ENCODE measurements around the gene MAGI1. TPM values are rescaled to one million over a fixed set of nuclear protein-coding genes. Genes with fewer than 3 reads are reported as not detected.

The MAGI1 gene
- total RNA-seq, 2 donors from 2014 or later = 23.4 to 41.4 TPM

GRCh38 chr3:65490114-65490513 lies 548.6 kb downstream of the MAGI1 start:
- intact Hi-C loops (cut with DNase I) = no loop called here
- H3K4me1 ChIP-seq = no peaks in the 10 kb centered on the region
- H3K9me3 ChIP-seq = no peaks in the 10 kb centered on the region
- H3K27ac ChIP-seq = no peak overlapping the region
- DNase-seq = no peak
- H3K36me3 ChIP-seq = no peaks in the 10 kb centered on the region
- H3K27me3 ChIP-seq = no peaks in the 10 kb centered on the region
- TF ChIP-seq, protein P1, sequence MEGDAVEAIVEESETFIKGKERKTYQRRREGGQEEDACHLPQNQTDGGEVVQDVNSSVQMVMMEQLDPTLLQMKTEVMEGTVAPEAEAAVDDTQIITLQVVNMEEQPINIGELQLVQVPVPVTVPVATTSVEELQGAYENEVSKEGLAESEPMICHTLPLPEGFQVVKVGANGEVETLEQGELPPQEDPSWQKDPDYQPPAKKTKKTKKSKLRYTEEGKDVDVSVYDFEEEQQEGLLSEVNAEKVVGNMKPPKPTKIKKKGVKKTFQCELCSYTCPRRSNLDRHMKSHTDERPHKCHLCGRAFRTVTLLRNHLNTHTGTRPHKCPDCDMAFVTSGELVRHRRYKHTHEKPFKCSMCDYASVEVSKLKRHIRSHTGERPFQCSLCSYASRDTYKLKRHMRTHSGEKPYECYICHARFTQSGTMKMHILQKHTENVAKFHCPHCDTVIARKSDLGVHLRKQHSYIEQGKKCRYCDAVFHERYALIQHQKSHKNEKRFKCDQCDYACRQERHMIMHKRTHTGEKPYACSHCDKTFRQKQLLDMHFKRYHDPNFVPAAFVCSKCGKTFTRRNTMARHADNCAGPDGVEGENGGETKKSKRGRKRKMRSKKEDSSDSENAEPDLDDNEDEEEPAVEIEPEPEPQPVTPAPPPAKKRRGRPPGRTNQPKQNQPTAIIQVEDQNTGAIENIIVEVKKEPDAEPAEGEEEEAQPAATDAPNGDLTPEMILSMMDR (IDR thresholded peaks at IDR 0.05) = no peak
- H3K9ac ChIP-seq (ENCODE audit: low read depth in 2 of 2, low read length in 2 of 2) = no peak overlapping the region
- H3K4me3 ChIP-seq = no peak overlapping the region

- Histone ChIP-seq H3K4me3 (no peak overlapping the region), H3K36me3 (no peaks in the 10 kb centered on the region), H3K9ac (ENCODE audit: low read depth in 2 of 2, low read length in 2 of 2) (no peak overlapping the region), H3K4me1 (no peaks in the 10 kb centered on the region), H3K9me3 (no peaks in the 10 kb centered on the region), H3K27ac (no peak overlapping the region), H3K27me3 (no peaks in the 10 kb centered on the region)
- TF ChIP-seq, protein P1 (IDR thresholded peaks at IDR 0.05) = no peak
- DNase-seq = no peak
- intact Hi-C loops (cut with DNase I) = no loop called here
Measured at GRCh38 chr3:65489253-65489652, 549.5 kb downstream of the MAGI1 start.

- no peak overlapping the region for H3K27ac ChIP-seq
- no peaks in the 10 kb centered on the region for H3K4me1 ChIP-seq
- TF ChIP-seq, protein P1 (IDR thresholded peaks at IDR 0.05) = no peak
- no peak overlapping the region for H3K9ac ChIP-seq (ENCODE audit: low read depth in 2 of 2, low read length in 2 of 2)
- intact Hi-C loops (cut with DNase I) = no loop called here
- H3K27me3 ChIP-seq = no peaks in the 10 kb centered on the region
- no peak for DNase-seq
- H3K4me3 ChIP-seq = no peak overlapping the region
- no peaks in the 10 kb centered on the region for H3K9me3 ChIP-seq
- H3K36me3 ChIP-seq = no peaks in the 10 kb centered on the region
Measured at GRCh38 chr3:65485826-65486469, 552.8 kb downstream of the MAGI1 start.

GRCh38 chr3:65484964-65485363 lies 553.8 kb downstream of the MAGI1 start:
- no peak overlapping the region for H3K4me3 ChIP-seq
- H3K36me3 ChIP-seq = no peaks in the 10 kb centered on the region
- no peak overlapping the region for H3K27ac ChIP-seq
- no peaks in the 10 kb centered on the region for H3K27me3 ChIP-seq
- no peak overlapping the region for H3K9ac ChIP-seq (ENCODE audit: low read depth in 2 of 2, low read length in 2 of 2)
- TF ChIP-seq, protein P1 (IDR thresholded peaks at IDR 0.05) = no peak
- no peaks in the 10 kb centered on the region for H3K9me3 ChIP-seq
- H3K4me1 ChIP-seq = no peaks in the 10 kb centered on the region
- no peak for DNase-seq
- intact Hi-C loops (cut with DNase I) = no loop called here

- TF ChIP-seq, protein P1 (IDR thresholded peaks at IDR 0.05) = no peak
- Histone ChIP-seq H3K27ac (no peak overlapping the region), H3K36me3 (no peaks in the 10 kb centered on the region), H3K4me1 (no peaks in the 10 kb centered on the region), H3K27me3 (no peaks in the 10 kb centered on the region), H3K9me3 (no peaks in the 10 kb centered on the region), H3K9ac (ENCODE audit: low read depth in 2 of 2, low read length in 2 of 2) (no peak overlapping the region), H3K4me3 (no peak overlapping the region)
- intact Hi-C loops (cut with DNase I) = no loop called here
- DNase-seq = peak; percentile 54
Measured at GRCh38 chr3:65483480-65483879, 555.2 kb downstream of the MAGI1 start.

Data from colonic mucosa (tissue), 4 donors.